RWPE1 (cell line): ENCODE results near the gene CTDSPL.

ENCODE experiments used
- CTCF ChIA-PET: fragments of 350-600 bp; sonication (Branson Sonifier 250); formaldehyde crosslinking; extraction: SDS; loops from one replicate; lab custom pipeline; 2021; lab: Yijun Ruan, JAX
- POLR2A ChIA-PET: fragments of 400-600 bp; formaldehyde crosslinking; extraction: SDS; loops from one replicate; lab custom pipeline; 2020; ENCODE audit warnings: antibody characterized with exemption; ENCODE audit not compliant: low non-redundant PET; lab: Yijun Ruan, JAX
- DNase-seq: peaks from one replicate; pipeline ENCODE4 v3.0.0; 2012; ENCODE audit warnings: low spot score
- H3K27ac ChIP-seq: fragments of 450-650 bp; 2 replicates; pipeline ENCODE4 v1.5.1; 2017
- TF ChIP-seq, protein P1 (sequence below): fragments of 450-650 bp; conservative IDR thresholded peaks from 2 replicates; pipeline ENCODE4 v1.5.1; 2017; ENCODE audit warnings: low read depth, mild to moderate bottlenecking

The CTDSPL gene

DNA sequence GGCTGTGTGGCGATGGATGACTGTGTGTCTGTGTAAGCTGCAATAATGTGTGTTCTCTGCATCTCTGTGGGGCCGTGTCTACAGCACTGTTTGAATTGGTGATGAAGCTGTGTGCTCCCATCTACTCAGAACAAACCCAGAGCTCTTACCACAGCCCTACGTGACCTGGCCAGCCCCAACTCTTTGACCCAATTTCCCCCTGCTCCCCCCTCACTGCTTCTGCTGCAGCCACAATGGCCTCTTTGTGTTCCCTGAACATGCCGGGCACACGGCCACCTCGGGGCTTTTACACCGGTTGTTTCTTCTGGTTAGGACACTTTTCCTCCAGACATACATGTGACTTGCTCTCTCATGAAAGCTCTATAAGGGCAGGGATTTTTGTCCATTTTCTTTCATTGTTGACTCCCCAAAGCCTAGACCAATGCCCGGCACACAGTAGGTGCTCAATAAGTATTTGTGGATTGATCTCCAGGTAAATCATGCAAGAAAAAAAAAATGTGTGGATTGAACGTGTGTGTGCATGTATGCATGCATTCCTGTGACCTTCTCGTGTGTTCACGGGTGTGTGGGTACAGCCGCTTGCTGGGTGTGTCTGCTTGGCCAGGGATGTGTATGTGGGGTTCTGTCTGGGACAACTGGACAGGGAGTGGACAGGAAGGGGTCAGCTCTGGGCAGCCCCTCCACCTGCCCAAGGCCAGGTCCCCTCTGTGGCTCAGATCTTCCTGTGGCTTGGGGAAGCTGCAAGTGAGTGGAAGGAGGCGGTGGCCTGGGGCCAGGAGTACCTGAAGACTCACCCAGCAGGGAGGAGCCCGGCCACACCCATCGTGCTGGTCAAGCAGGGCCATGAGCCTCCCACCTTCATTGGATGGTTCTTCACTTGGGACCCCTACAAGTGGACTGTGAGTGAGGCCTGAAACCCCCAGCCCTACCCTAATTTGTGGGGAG lies 143.7 kb downstream of the CTDSPL start:
- H3K27ac ChIP-seq, result peak overlapping the region; percentile 58
- TF ChIP-seq, protein P1, sequence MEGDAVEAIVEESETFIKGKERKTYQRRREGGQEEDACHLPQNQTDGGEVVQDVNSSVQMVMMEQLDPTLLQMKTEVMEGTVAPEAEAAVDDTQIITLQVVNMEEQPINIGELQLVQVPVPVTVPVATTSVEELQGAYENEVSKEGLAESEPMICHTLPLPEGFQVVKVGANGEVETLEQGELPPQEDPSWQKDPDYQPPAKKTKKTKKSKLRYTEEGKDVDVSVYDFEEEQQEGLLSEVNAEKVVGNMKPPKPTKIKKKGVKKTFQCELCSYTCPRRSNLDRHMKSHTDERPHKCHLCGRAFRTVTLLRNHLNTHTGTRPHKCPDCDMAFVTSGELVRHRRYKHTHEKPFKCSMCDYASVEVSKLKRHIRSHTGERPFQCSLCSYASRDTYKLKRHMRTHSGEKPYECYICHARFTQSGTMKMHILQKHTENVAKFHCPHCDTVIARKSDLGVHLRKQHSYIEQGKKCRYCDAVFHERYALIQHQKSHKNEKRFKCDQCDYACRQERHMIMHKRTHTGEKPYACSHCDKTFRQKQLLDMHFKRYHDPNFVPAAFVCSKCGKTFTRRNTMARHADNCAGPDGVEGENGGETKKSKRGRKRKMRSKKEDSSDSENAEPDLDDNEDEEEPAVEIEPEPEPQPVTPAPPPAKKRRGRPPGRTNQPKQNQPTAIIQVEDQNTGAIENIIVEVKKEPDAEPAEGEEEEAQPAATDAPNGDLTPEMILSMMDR, result no peak
- POLR2A ChIA-PET, result no interaction called here
- CTCF ChIA-PET, result interaction anchor here (0.7 to 1.2 kb wide), 4 partner anchors 10 to 324 kb away, joined by 3 to 5 read pairs (median 4); no protein-coding TSS in a partner anchor
- no peak for DNase-seq

DNA sequence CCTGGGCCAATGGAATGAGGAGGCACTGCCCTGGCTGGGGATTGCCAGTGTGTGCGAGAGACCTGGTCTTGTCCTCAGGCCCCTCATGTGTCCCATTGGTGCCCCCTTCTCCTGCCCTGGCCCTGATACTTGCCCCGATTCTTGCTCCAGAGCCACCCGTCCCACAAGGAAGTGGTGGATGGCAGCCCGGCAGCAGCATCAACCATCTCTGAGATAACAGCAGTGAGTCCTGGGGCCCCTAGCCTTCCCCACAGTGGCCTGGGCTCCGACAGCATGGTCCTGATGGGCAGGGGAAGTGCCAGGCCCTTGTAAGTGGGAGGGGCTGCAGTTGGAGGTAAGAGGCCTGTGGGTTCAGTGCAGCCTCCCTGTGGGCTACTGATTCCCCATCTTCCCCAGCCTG lies 144.4 kb downstream of the CTDSPL start:
- H3K27ac ChIP-seq, result peak overlapping the region; percentile 58
- CTCF ChIA-PET, result no interaction called here
- DNase-seq, result no peak
- TF ChIP-seq, protein P1, result no peak
- POLR2A ChIA-PET, result no interaction called here

DNA sequence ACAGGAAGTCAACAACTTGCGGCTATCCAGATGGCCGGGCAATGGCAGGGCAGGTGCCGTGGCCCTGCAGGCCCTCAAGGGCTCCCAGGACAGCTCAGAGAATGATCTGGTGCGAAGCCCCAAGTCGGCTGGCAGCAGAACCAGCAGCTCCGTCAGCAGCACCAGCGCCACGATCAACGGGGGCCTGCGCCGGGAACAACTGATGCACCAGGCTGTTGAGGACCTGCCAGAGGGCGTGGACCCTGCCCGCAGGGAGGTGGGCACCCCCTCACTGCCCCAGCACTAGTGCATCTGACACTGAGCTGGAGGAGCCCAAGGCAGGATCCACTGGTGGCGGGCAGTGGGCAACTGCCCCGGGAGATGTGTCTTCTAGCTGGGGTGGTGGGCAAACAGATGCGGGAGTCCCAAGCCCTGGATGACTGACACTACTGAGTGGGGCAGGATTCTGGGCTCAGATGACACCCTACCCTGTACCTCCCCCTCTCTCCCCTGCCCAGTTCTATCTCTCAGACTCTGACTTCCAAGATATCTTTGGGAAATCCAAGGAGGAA lies 144.8 kb downstream of the CTDSPL start:
- ChIA-PET CTCF (no interaction called here), POLR2A (no interaction called here)
- DNase-seq, result no peak
- H3K27ac ChIP-seq, result peak overlapping the region; percentile 58
- TF ChIP-seq, protein P1, result no peak

DNA sequence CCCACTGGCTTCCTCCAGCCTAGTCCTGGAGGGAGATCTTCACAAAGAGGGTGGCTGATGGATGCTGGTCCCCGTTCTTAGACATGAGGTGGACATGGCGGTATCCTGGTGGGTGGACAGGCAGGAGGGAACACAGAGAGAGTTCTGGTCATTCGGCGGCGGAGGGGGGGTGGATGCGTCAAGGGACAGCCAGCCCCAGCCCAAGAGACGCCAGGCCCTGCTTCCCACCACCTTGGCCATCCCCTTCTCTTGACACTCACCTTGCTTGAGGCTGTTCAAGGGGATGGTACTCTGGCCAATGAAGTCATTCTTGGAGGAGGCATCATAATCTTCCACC lies 146.0 kb downstream of the CTDSPL start:
- POLR2A ChIA-PET, result no interaction called here
- no peak for DNase-seq
- CTCF ChIA-PET, result no interaction called here
- peak overlapping the region; percentile 58 for H3K27ac ChIP-seq
- TF ChIP-seq, protein P1, result no peak

DNA sequence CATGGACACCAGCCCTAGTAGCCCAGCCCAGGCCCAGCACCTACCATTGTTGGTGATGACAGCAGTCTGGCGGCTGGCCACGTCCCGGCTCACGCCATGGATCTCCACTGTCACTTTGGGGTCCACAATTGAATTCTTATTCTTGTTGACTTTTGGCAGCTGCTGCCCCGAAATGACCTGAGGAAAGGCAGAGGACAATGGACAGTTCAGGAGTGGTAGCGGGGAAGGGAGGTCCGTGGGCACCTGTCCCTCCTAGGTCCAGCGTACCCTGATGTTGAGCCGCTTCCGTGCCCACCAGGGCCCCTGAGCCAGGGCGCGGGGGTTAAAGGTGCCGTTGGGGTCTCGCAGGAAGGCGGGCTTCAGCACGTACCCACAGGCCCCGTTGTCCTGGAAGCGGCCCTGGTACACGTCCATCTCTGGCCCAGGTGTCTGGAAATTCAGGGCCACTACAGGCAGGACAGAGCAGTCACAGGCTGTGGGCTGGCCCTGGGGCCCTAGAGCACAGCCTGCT lies 146.6 kb downstream of the CTDSPL start:
- CTCF ChIA-PET, result no interaction called here
- TF ChIP-seq, protein P1, result no peak
- DNase-seq, result no peak
- H3K27ac ChIP-seq, result peak overlapping the region; percentile 35
- POLR2A ChIA-PET, result no interaction called here

DNA sequence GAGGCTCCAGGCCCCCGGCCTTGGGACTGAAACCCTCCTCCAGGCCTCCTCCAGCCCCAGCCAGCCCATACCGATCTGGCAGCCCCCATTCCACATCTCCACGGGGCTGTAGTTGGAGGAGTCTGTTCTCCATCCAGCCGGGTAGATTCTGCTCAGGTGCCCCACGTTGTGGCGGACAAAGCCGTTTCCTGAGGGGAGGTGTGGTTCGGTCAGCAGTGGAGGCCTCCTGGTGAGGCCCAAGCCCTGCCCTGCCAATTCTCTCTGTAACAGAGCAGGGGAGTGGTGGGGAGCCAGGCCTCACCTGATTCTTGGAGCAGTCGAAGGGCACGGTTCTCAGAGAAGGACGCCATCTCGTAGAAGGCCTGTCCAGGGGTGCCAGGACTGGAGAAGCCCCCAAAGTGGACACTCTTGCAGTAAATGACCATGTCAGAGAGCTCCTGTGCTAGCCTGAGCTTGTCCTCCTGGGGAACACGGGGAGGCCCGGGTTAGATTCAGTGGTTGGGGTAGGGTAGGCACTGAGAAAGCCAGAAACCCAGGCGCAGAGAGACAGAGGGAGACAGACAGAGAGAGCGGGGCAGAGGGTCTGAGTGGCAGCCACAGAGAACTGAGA lies 147.4 kb downstream of the CTDSPL start:
- ChIA-PET POLR2A (no interaction called here), CTCF (no interaction called here)
- TF ChIP-seq, protein P1, result no peak
- no peak for DNase-seq
- peak overlapping the region; percentile 35 for H3K27ac ChIP-seq
